IMR-90 (cell line): ENCODE data around the gene ZNF177. TPM values are rescaled to one million over a fixed set of nuclear protein-coding genes. Genes with fewer than 3 reads are reported as not detected.

Source experiments
- ATAC-seq: fragments of 200-7000 bp; cut with Tn5 transposase; 2 replicates; pipeline ENCODE4 v1.9.1; 2020; ENCODE audit warnings: low read depth, mild to moderate bottlenecking, moderate library complexity
- BruUV-seq: library from RNA; stranded (reverse); fragments of 400-500 nt; replicated peaks from 2 replicates; lab custom pipeline; 2021; lab: Mats Ljungman, UMichigan
- CTCF ChIA-PET: fragments of 300-600 bp; formaldehyde crosslinking; extraction: SDS; loops from one replicate; lab custom pipeline; 2021; ENCODE audit warnings: antibody characterized with exemption; lab: Yijun Ruan, JAX
- POLR2A ChIA-PET: fragments of 300-600 bp; sonication (Branson Sonifier 250); formaldehyde crosslinking; loops from one replicate; lab custom pipeline; 2022; ENCODE audit warnings: antibody characterized with exemption; ENCODE audit not compliant: unreplicated experiment; lab: Charles Lee
- DNase-seq: peaks from one replicate; pipeline ENCODE4 v3.0.0; 2013
- H2AFZ ChIP-seq: replicated peaks from 2 replicates; pipeline ENCODE3; 2013; ENCODE audit warnings: low read length, mild to moderate bottlenecking; ENCODE audit not compliant: poor library complexity
- H2AK5ac ChIP-seq: 2 replicates; pipeline ENCODE4 v1.6.1; 2013; ENCODE audit warnings: low read depth, low read length, inconsistent platforms
- H2AK9ac ChIP-seq: replicated peaks from 2 replicates; pipeline ENCODE3; 2013; ENCODE audit warnings: mild to moderate bottlenecking, low read depth, low read length, moderate library complexity; ENCODE audit not compliant: poor library complexity
- H2BK120ac ChIP-seq: 2 replicates; pipeline ENCODE4 v1.6.1; 2013; ENCODE audit warnings: low read depth, low read length, inconsistent platforms
- H2BK15ac ChIP-seq: 3 replicates; pipeline ENCODE4 v1.6.1; 2013; ENCODE audit warnings: low read depth, low read length, inconsistent platforms
- H2BK20ac ChIP-seq: 2 replicates; pipeline ENCODE4 v1.6.1; 2013; ENCODE audit warnings: low read depth, mild to moderate bottlenecking, inconsistent platforms, low read length, moderate library complexity
- H2BK5ac ChIP-seq: 2 replicates; pipeline ENCODE4 v1.6.1; 2013; ENCODE audit warnings: mild to moderate bottlenecking, low read depth, low read length, inconsistent platforms; ENCODE audit not compliant: poor library complexity, severe bottlenecking
- H3K14ac ChIP-seq: replicated peaks from 2 replicates; pipeline ENCODE4 v1.6.1; 2013; ENCODE audit warnings: low read depth, low read length, inconsistent platforms
- H3K18ac ChIP-seq: 2 replicates; pipeline ENCODE4 v1.6.1; 2013; ENCODE audit warnings: low read depth, low read length, control low read depth
- H3K23ac ChIP-seq: 2 replicates; pipeline ENCODE4 v1.6.1; 2013; ENCODE audit warnings: low read depth, low read length, inconsistent platforms
- H3K27ac ChIP-seq: 2 replicates; pipeline ENCODE4 v1.5.1; 2013; ENCODE audit warnings: mild to moderate bottlenecking, control low read depth, low read length; ENCODE audit not compliant: insufficient read depth
- H3K27me3 ChIP-seq: 2 replicates; pipeline ENCODE4 v1.6.1; 2013; ENCODE audit warnings: low read length; ENCODE audit not compliant: control insufficient read depth, insufficient read depth
- H3K36me3 ChIP-seq: 2 replicates; pipeline ENCODE4 v1.6.1; 2013; ENCODE audit warnings: low read length, mixed read lengths; ENCODE audit not compliant: control insufficient read depth, insufficient read depth
- H3K4ac ChIP-seq: 2 replicates; pipeline ENCODE4 v1.6.1; 2013; ENCODE audit warnings: low read depth, low read length, inconsistent platforms
- H3K4me1 ChIP-seq: 2 replicates; pipeline ENCODE4 v1.6.1; 2013; ENCODE audit warnings: low read length, mixed read lengths; ENCODE audit not compliant: control insufficient read depth, insufficient read depth
- H3K4me2 ChIP-seq: 2 replicates; pipeline ENCODE4 v1.6.1; 2013; ENCODE audit warnings: low read depth, mild to moderate bottlenecking, control low read depth, low read length, moderate library complexity
- H3K4me3 ChIP-seq: 2 replicates; pipeline ENCODE4 v1.5.1; 2013; ENCODE audit warnings: low read depth, mild to moderate bottlenecking, control low read depth, low read length, moderate library complexity; ENCODE audit not compliant: insufficient read depth
- H3K56ac ChIP-seq: 2 replicates; pipeline ENCODE4 v1.6.1; 2013; ENCODE audit warnings: low read length, inconsistent platforms; ENCODE audit not compliant: insufficient read depth; ENCODE audit errors: extremely low read depth
- H3K79me1 ChIP-seq, 2 experiments: 2 replicates each; pipeline ENCODE4 v1.6.1; 2013; ENCODE audit warnings: low read length in 2 of 2, inconsistent platforms in 1 of 2, low read depth in 1 of 2
- H3K9ac ChIP-seq: 2 replicates; pipeline ENCODE4 v1.6.1; 2013; ENCODE audit warnings: low read depth, low read length, control low read depth
- H3K9me1 ChIP-seq: 2 replicates; pipeline ENCODE4 v1.6.1; 2013; ENCODE audit warnings: low read length, inconsistent platforms; ENCODE audit not compliant: insufficient read depth
- H3K9me3 ChIP-seq: 2 replicates; pipeline ENCODE4 v1.6.1; 2013; ENCODE audit warnings: low read length; ENCODE audit not compliant: control insufficient read depth, insufficient read depth
- H4K20me1 ChIP-seq: 2 replicates; pipeline ENCODE4 v1.6.1; 2013; ENCODE audit warnings: low read length, inconsistent platforms; ENCODE audit not compliant: insufficient read depth
- H4K5ac ChIP-seq: 2 replicates; pipeline ENCODE4 v1.6.1; 2013; ENCODE audit warnings: mild to moderate bottlenecking, low read depth, low read length, control low read depth
- H4K8ac ChIP-seq, 2 experiments: 2 replicates each; pipeline ENCODE4 v1.6.1; 2013; ENCODE audit warnings: low read depth in 2 of 2, low read length in 2 of 2, control low read depth in 1 of 2, inconsistent platforms in 1 of 2
- H4K91ac ChIP-seq: 2 replicates; pipeline ENCODE4 v1.6.1; 2013; ENCODE audit warnings: low read depth, low read length, inconsistent platforms; ENCODE audit not compliant: insufficient read depth
- BHLHE40 ChIP-seq: fragments of 150-350 bp; IDR thresholded peaks from 2 replicates; pipeline ENCODE4 v1.6.1; 2016; ENCODE audit warnings: mild to moderate bottlenecking, low read depth, low read length
- CEBPB ChIP-seq: IDR thresholded peaks from 2 replicates; pipeline ENCODE4 v1.6.1; 2012; ENCODE audit warnings: low read depth, low read length, improper control_type of control experiment
- CHD1 ChIP-seq: IDR thresholded peaks from 2 replicates; pipeline ENCODE4 v1.6.1; 2012; ENCODE audit warnings: low read depth, low read length, improper control_type of control experiment
- FOS ChIP-seq: fragments of 150-350 bp; IDR thresholded peaks from 2 replicates; pipeline ENCODE4 v1.6.1; 2016; ENCODE audit warnings: low read depth, low read length
- MAZ ChIP-seq: IDR thresholded peaks from 2 replicates; pipeline ENCODE4 v1.6.1; 2012; ENCODE audit warnings: low read depth, mild to moderate bottlenecking, low read length, improper control_type of control experiment, moderate library complexity, borderline replicate concordance
- POLR2A ChIP-seq: IDR thresholded peaks from 2 replicates; pipeline ENCODE4 v1.6.1; 2012; ENCODE audit warnings: mild to moderate bottlenecking, low read depth, low read length
- RFX5 ChIP-seq: IDR thresholded peaks from 2 replicates; pipeline ENCODE4 v1.8.0; 2012; ENCODE audit warnings: low read depth, mild to moderate bottlenecking, low read length, moderate library complexity
- SMC3 ChIP-seq: fragments of 150-350 bp; IDR thresholded peaks from 2 replicates; pipeline ENCODE4 v1.6.1; 2016; ENCODE audit warnings: low read depth, mild to moderate bottlenecking, antibody characterized with exemption, low read length, moderate library complexity
- WGBS, 2 experiments: methylation state at CpG; one replicate each; pipeline versions ENCODE4 v1.1.5 to v1.1.7; 2013; ENCODE audit warnings: missing lambda C conversion rate in 2 of 2; ENCODE audit not compliant: insufficient read length in 1 of 2; ENCODE audit errors: extremely low coverage in 2 of 2; 5-methylcytosine and 5-hydroxymethylcytosine counted together
- dilution Hi-C: fragments of 300-500 bp; cut with HindIII; formaldehyde crosslinking; loops from one replicate; pipeline ENCODE4 v1.14.3; 2018; ENCODE audit warnings: low sequenced_read_pairs; ENCODE audit not compliant: unreplicated experiment
- in situ Hi-C: fragments of 300-500 bp; cut with MboI; formaldehyde crosslinking; loops from 3 replicates; pipeline ENCODE4 v1.14.3; 2019; ENCODE audit warnings: low sequenced_read_pairs, inconsistent platforms, mixed read lengths
- intact Hi-C: fragments of 100-400 bp; cut with micrococcal nuclease; formaldehyde crosslinking; loops from 2 replicates; pipeline ENCODE4 v1.10.0; 2022
- polyA plus RNA-seq, 3 experiments: library from polyadenylated mRNA; depleted of rRNA; stranded (reverse); fragments of >200 nt; gene quantifications; 2 replicates each; pipeline ENCODE4 v1.2.3, GENCODE V29; 2012; ENCODE audit warnings: low replicate concordance in 1 of 3
- total RNA-seq: library from RNA; depleted of rRNA; stranded (reverse); fragments of >200 nt; gene quantifications from 2 replicates; pipeline ENCODE4 v1.2.3, GENCODE V29; 2012
- TF ChIP-seq, protein P1 (sequence below): fragments of 150-350 bp; IDR thresholded peaks from 2 replicates; pipeline ENCODE4 v1.6.1; 2017; ENCODE audit warnings: mild to moderate bottlenecking, antibody characterized with exemption, low read length, low read depth
- TF ChIP-seq, protein P2 (sequence below): conservative IDR thresholded peaks from 2 replicates; pipeline ENCODE4 v1.5.1; 2012; ENCODE audit warnings: mild to moderate bottlenecking, low read depth, low read length, improper control_type of control experiment

Gene ZNF177
- total and polyA plus RNA-seq, 2 of the 4 experiments (the other 2 are of a cell fraction): 0.87 to 1.1 TPM

DNA sequence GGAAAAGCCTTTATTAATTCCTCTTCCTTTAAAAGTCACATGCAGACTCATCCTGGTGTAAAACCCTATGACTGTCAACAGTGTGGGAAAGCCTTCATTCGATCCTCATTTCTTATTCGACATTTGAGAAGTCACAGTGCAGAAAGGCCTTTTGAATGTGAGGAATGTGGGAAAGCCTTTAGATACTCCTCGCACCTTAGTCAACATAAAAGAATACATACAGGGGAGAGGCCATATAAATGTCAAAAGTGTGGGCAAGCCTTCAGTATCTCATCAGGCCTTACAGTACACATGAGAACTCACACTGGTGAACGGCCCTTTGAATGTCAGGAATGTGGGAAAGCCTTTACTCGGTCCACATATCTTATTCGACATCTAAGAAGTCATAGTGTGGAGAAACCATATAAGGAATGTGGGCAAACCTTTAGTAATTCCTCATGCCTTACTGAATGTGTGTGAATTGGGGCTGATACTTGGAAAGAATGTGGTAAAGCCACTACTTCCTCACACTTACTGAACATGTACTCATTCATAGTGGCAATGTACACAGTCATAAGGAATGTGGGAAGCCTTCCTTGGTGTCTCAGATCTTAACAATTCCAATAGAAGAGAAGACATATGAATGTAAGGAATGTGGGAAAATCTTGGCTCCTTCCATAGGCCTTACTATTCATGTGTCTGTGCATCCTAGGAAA is 20.1 kb upstream of the ZNF177 start:
- Histone ChIP-seq H3K23ac (no peak overlapping the region), H3K9me1 (no peaks in the 10 kb centered on the region), H3K9me3 (peaks cover 70% of the 10 kb centered on the region), H3K18ac (no peak overlapping the region), H2BK20ac (no peak overlapping the region), H2BK5ac (no peak overlapping the region), H3K27me3 (no peaks in the 10 kb centered on the region), H4K5ac (no peak overlapping the region), H2AK5ac (no peak overlapping the region), H3K79me1 (no peaks in the 10 kb centered on the region), H3K4ac (no peak overlapping the region), H2BK15ac (no peak overlapping the region), H4K20me1 (no peaks in the 10 kb centered on the region), H3K4me2 (no peak overlapping the region), H2AFZ (no peak overlapping the region), H3K9ac (no peak overlapping the region), H3K4me1 (no peaks in the 10 kb centered on the region), H2BK120ac (no peak overlapping the region), H4K8ac (no peak overlapping the region), H3K56ac (no peak overlapping the region), H3K36me3 (peaks cover 19% of the 10 kb centered on the region), H3K4me3 (no peak overlapping the region), H3K27ac (no peak overlapping the region), H3K14ac (no peak overlapping the region), H4K91ac (no peak overlapping the region), H2AK9ac (no peak overlapping the region)
- DNase-seq (no peak), ATAC-seq (no peak)
- TF ChIP-seq CHD1 (no peak), POLR2A (no peak), FOS (no peak), MAZ (no peak), BHLHE40 (no peak), CEBPB (no peak), SMC3 (no peak), RFX5 (no peak)
- TF ChIP-seq, protein P1, sequence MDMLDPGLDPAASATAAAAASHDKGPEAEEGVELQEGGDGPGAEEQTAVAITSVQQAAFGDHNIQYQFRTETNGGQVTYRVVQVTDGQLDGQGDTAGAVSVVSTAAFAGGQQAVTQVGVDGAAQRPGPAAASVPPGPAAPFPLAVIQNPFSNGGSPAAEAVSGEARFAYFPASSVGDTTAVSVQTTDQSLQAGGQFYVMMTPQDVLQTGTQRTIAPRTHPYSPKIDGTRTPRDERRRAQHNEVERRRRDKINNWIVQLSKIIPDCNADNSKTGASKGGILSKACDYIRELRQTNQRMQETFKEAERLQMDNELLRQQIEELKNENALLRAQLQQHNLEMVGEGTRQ: no peak
- TF ChIP-seq, protein P2, sequence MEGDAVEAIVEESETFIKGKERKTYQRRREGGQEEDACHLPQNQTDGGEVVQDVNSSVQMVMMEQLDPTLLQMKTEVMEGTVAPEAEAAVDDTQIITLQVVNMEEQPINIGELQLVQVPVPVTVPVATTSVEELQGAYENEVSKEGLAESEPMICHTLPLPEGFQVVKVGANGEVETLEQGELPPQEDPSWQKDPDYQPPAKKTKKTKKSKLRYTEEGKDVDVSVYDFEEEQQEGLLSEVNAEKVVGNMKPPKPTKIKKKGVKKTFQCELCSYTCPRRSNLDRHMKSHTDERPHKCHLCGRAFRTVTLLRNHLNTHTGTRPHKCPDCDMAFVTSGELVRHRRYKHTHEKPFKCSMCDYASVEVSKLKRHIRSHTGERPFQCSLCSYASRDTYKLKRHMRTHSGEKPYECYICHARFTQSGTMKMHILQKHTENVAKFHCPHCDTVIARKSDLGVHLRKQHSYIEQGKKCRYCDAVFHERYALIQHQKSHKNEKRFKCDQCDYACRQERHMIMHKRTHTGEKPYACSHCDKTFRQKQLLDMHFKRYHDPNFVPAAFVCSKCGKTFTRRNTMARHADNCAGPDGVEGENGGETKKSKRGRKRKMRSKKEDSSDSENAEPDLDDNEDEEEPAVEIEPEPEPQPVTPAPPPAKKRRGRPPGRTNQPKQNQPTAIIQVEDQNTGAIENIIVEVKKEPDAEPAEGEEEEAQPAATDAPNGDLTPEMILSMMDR: no peak
- no CpG with 5 or more reads among the region's 6 CpGs for WGBS, 2 experiments
- in situ Hi-C loops: no loop called here
- ChIA-PET POLR2A (no interaction called here), CTCF (no interaction called here)
- dilution Hi-C loops: no loop called here
- BruUV-seq: TSS peak; percentile 36
- intact Hi-C loops: no loop called here
